ENCODE data around the gene DGKZ. TPM values are rescaled to one million over a fixed set of nuclear protein-coding genes. Genes with fewer than 3 reads are reported as not detected.

The DGKZ gene
- total RNA-seq, 3 donors from 2014 or later, result 41.2 to 49.6 (median 47.2) TPM

GRCh38 chr11:46402957-46403902 is 56.0 kb downstream of the DGKZ start:
- no peak for ATAC-seq
- H3K4me3 ChIP-seq, result no peak overlapping the region
- intact Hi-C loops (cut with DNase I, micrococcal nuclease), result no loop called here
- no peaks in the 10 kb centered on the region for H3K36me3 ChIP-seq (ENCODE audit: low read depth)
- H3K4me1 ChIP-seq (ENCODE audit: low read depth), result no peaks in the 10 kb centered on the region
- no peaks in the 10 kb centered on the region for H3K9me3 ChIP-seq
- no peak for TF ChIP-seq CTCF (IDR thresholded peaks at IDR 0.05)
- no peak for DNase-seq

GRCh38 chr11:46404476-46405017 is 57.3 kb downstream of the DGKZ start:
- H3K4me1 ChIP-seq (ENCODE audit: low read depth), result no peaks in the 10 kb centered on the region
- intact Hi-C loops (cut with DNase I, micrococcal nuclease), result no loop called here
- no peaks in the 10 kb centered on the region for H3K9me3 ChIP-seq
- no peak overlapping the region for H3K4me3 ChIP-seq
- no peak for ATAC-seq
- no peak for TF ChIP-seq CTCF (IDR thresholded peaks at IDR 0.05)
- no peaks in the 10 kb centered on the region for H3K36me3 ChIP-seq (ENCODE audit: low read depth)
- no peak for DNase-seq

DNA sequence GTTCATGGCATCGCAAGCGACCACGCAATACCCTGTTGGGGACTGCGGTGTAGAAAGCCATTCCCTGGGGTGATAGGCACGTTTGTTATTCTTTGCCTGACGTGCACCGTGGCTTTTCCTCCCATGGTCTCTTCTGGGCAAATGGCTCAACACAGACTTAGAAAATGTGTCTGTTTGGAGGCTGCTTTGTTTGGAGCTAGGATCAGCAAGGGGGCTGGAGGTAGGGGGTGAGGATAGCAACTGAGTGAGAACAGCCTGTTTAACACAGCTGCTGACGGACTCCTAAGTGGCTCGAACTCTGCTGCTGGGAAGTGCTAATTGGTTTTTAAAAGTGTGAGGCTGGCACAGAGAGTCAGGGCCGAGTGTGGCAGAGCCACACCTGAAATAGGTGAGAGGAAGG is 60.4 kb downstream of the DGKZ start:
- Histone ChIP-seq H3K36me3 (ENCODE audit: low read depth) (no peaks in the 10 kb centered on the region), H3K4me1 (ENCODE audit: low read depth) (no peaks in the 10 kb centered on the region), H3K4me3 (no peak overlapping the region), H3K9me3 (no peaks in the 10 kb centered on the region)
- no peak for TF ChIP-seq CTCF (IDR thresholded peaks at IDR 0.05)
- DNase-seq, result no peak
- intact Hi-C loops (cut with DNase I, micrococcal nuclease), result no loop called here
- no peak for ATAC-seq

- Histone ChIP-seq H3K4me1 (ENCODE audit: low read depth) (no peaks in the 10 kb centered on the region), H3K36me3 (ENCODE audit: low read depth) (no peaks in the 10 kb centered on the region)
- ATAC-seq, result no peak
Observed at GRCh38 chr11:46408407-46408986, 61.2 kb downstream of the DGKZ start.

GRCh38 chr11:46410021-46410420 is 62.8 kb downstream of the DGKZ start:
- ATAC-seq (peak; percentile 54), DNase-seq (no peak)
- H3K9me3 ChIP-seq, result no peaks in the 10 kb centered on the region
- intact Hi-C loops (cut with DNase I, micrococcal nuclease), result no loop called here
- H3K4me3 ChIP-seq, result no peak overlapping the region
- peaks cover 4% of the 10 kb centered on the region for H3K36me3 ChIP-seq (ENCODE audit: low read depth)
- TF ChIP-seq CTCF (IDR thresholded peaks at IDR 0.05), result no peak
- no peaks in the 10 kb centered on the region for H3K4me1 ChIP-seq (ENCODE audit: low read depth)

More at GRCh38 chr11:46408407-46408986, 61.2 kb downstream of the DGKZ start:
- H3K9me3 ChIP-seq, result no peaks in the 10 kb centered on the region
- intact Hi-C loops (cut with DNase I, micrococcal nuclease), result no loop called here
- no peak for DNase-seq
- H3K4me3 ChIP-seq, result no peak overlapping the region
- no peak for TF ChIP-seq CTCF (IDR thresholded peaks at IDR 0.05)

All from mucosa of descending colon (tissue), 3 donors.